Cardiac muscle cell (in vitro differentiated cells and primary cell): Measurements from ENCODE around the gene MYOD1. TPM values are rescaled to one million over a fixed set of nuclear protein-coding genes. Genes with fewer than 3 reads are reported as not detected.
A peak's percentile ranks its signal among the peaks of the same experiment; 100 is the strongest.

Experiments
- DNase-seq, 2 donors: peaks; one replicate each; pipeline versions ENCODE4 v3.0.0 to v3.0.0-alpha.2; 2010 to 2017; ENCODE audit warnings: low read depth in 1 of 2, low spot score in 1 of 2
- H3K27ac ChIP-seq: fragments of 200-600 bp; sonication (generic); 2 replicates; pipeline ENCODE4 v1.5.1; 2016
- H3K27me3 ChIP-seq: fragments of 200-600 bp; sonication (generic); 2 replicates; pipeline ENCODE4 v1.6.0; 2016; ENCODE audit warnings: control low read depth
- H3K36me3 ChIP-seq: fragments of 200-600 bp; sonication (generic); 2 replicates; pipeline ENCODE4 v1.5.1; 2016; ENCODE audit warnings: control low read depth
- H3K4me1 ChIP-seq: fragments of 200-600 bp; sonication (generic); 2 replicates; pipeline ENCODE4 v1.8.1; 2017; ENCODE audit warnings: low read depth, mild to moderate bottlenecking, mixed run types
- H3K4me3 ChIP-seq: fragments of 200-600 bp; sonication (generic); 2 replicates; pipeline ENCODE4 v1.5.1; 2016; ENCODE audit warnings: mild to moderate bottlenecking
- H3K9me3 ChIP-seq: fragments of 200-600 bp; sonication (generic); 2 replicates; pipeline ENCODE4 v1.5.1; 2017; ENCODE audit warnings: low read depth, mild to moderate bottlenecking, control low read depth
- polyA plus RNA-seq: library from polyadenylated mRNA; unstranded; fragments of >200 nt; fragmentation: Nextera tagmentation; extraction: Ambion mirVana; gene quantifications from 2 replicates; pipeline ENCODE4 v1.2.1, GENCODE V29; 2016
- total RNA-seq: library from RNA; depleted of rRNA; stranded (reverse); fragments of >200 nt; gene quantifications from 2 replicates; pipeline ENCODE4 v1.2.3, GENCODE V29; 2016
- TF ChIP-seq, protein P1 (sequence below): IDR thresholded peaks from 2 replicates; pipeline ENCODE4 v1.5.1; 2012; ENCODE audit warnings: low read depth, mild to moderate bottlenecking, low read length

MYOD1 gene
- total and polyA plus RNA-seq, 2 experiments from 2014 or later: not detected

DNA sequence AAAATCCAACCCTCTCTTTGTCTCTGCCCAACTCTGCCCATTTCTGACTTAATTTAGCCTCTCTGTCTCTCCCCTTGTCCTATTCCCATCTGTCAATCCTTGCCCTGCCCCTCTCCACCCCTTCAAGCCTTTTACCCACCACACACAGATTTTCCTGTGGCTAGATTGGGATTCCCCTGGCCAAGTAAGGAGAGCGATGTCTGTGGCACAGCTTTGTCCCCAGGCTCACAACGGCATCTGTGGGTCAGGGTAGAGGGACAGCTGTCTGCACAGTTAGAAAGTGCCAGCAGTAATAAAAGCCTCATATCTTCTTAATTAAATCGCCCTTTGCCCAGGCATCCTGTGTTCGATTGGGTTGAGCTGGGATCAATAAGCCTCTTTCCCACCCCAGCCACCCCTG lies 13.9 kb downstream of the MYOD1 start:
- H3K27me3 ChIP-seq: peaks cover 64% of the 10 kb centered on the region
- no peak for DNase-seq
- TF ChIP-seq, protein P1, sequence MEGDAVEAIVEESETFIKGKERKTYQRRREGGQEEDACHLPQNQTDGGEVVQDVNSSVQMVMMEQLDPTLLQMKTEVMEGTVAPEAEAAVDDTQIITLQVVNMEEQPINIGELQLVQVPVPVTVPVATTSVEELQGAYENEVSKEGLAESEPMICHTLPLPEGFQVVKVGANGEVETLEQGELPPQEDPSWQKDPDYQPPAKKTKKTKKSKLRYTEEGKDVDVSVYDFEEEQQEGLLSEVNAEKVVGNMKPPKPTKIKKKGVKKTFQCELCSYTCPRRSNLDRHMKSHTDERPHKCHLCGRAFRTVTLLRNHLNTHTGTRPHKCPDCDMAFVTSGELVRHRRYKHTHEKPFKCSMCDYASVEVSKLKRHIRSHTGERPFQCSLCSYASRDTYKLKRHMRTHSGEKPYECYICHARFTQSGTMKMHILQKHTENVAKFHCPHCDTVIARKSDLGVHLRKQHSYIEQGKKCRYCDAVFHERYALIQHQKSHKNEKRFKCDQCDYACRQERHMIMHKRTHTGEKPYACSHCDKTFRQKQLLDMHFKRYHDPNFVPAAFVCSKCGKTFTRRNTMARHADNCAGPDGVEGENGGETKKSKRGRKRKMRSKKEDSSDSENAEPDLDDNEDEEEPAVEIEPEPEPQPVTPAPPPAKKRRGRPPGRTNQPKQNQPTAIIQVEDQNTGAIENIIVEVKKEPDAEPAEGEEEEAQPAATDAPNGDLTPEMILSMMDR: no peak
- no peak overlapping the region for H3K4me3 ChIP-seq
- no peaks in the 10 kb centered on the region for H3K36me3 ChIP-seq
- H3K27ac ChIP-seq: no peak overlapping the region
- H3K9me3 ChIP-seq: no peaks in the 10 kb centered on the region
- H3K4me1 ChIP-seq: no peaks in the 10 kb centered on the region

DNA sequence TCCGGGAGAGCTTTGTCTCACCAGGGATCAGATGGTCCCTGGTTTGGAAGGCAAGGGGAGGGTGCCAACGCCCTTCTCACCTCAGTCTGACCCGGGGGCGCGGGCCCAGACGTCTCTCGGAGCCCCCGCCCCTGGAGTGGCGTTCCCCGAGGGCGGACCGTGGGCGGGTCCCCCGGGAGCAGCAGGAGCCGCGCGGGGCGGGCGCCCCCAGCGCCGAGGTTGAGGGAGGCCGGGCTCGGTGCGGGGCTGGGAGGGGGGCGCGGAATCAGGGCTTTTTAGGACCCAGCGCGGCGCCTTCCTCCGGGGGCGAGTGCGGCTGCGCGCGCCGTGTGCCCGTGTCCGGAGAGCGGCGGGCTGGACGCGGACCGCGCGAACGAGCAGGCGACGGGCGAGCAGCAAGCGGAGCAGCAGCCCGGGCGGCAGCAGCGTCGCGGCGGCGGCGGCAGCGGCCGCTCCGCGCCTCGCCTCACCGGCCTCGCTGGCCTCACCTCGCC lies 15.1 kb downstream of the MYOD1 start, which contains the start of gene KCNC1:
TSS of gene KCNC1 (plus strand) at position 364 of the 494 bp plus-strand sequence. CDS start 1,222 bp downstream, outside the sequence.
- DNase-seq: peak; percentile 55 to 82
- H3K9me3 ChIP-seq: no peaks in the 10 kb centered on the region
- peak within 1 kb of the TSS; percentile 37 for H3K4me3 ChIP-seq
- TF ChIP-seq, protein P1: no peak
- H3K36me3 ChIP-seq: no peaks in the 10 kb centered on the region
- peaks cover 60% of the 10 kb centered on the region for H3K27me3 ChIP-seq
- H3K27ac ChIP-seq: no peak within 1 kb of the TSS
- H3K4me1 ChIP-seq: peaks cover 5% of the 10 kb centered on the region

DNA sequence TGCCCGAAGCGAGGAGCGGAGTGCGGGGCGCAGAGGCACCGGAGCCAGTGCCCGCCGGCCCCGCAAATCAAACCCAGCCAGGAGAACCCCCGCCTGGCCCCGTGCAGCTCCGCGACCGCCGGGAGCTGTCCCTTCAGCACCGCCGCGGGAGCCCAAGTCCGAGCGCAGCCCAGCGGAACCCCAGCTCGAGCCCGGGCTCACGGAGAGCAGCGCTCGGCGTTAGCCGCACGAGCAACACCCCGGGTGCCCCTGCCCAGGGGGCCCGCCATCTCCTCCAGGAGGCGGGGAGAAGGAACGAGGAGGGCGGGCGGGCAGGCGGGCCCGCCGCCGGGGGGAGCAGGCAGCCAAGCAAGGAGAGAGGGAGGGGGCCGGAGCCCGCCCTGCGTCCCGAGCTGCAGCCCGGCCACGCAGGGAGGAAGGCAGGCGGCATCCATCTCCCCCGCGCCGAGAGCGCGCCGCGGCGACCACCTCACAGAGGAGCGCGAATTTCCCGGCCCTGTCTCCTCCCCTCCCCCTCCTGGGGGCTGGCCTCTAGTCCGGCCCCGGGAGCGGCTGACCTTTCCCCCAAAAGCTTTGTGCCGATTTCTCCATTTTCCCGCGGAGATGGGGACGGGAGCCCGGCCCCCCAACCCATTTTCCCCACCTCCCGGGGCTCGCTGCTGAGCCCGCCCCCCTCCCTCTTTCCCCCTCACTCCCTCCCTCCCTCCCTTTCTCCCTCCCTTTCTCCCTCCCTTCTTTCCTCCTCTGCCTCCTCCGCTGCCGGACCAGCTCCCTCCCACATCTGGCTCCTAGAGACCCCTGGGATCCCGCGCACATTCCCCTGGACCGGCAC lies 15.8 kb downstream of the MYOD1 start:
- no peak overlapping the region for H3K27ac ChIP-seq
- peaks cover 53% of the 10 kb centered on the region for H3K27me3 ChIP-seq
- TF ChIP-seq, protein P1: no peak

DNA sequence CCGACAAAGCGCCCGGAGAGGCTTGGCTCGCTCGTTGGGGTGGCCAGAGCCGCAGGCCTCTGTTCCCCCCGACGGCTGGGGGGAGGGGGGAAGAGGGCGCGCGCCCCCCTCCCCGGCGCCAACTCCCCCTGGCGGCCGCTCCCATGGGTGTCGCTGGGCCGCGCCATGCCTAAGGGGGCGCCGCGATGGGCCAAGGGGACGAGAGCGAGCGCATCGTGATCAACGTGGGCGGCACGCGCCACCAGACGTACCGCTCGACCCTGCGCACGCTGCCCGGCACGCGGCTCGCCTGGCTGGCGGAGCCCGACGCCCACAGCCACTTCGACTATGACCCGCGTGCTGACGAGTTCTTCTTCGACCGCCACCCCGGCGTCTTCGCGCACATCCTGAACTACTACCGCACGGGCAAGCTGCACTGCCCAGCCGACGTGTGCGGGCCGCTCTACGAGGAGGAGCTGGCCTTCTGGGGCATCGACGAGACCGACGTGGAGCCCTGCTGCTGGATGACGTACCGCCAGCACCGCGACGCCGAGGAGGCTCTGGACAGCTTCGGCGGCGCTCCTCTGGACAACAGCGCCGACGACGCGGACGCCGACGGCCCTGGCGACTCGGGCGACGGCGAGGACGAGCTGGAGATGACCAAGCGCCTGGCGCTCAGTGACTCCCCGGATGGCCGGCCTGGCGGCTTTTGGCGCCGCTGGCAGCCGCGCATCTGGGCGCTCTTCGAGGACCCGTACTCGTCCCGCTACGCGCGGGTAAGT lies 16.6 kb downstream of the MYOD1 start:
- no peak for DNase-seq
- no peak overlapping the region for H3K27ac ChIP-seq
- H3K27me3 ChIP-seq: peaks cover 53% of the 10 kb centered on the region
- no peaks in the 10 kb centered on the region for H3K36me3 ChIP-seq
- peaks cover 5% of the 10 kb centered on the region for H3K4me1 ChIP-seq
- no peaks in the 10 kb centered on the region for H3K9me3 ChIP-seq
- no peak overlapping the region for H3K4me3 ChIP-seq
- TF ChIP-seq, protein P1: peak; percentile 27

More for the DNA sequence above, 15.8 kb downstream of the MYOD1 start:
- DNase-seq: peak; percentile 82 to 94
- peaks cover 5% of the 10 kb centered on the region for H3K4me1 ChIP-seq
- H3K4me3 ChIP-seq: peak overlapping the region; percentile 37
- no peaks in the 10 kb centered on the region for H3K36me3 ChIP-seq
- H3K9me3 ChIP-seq: no peaks in the 10 kb centered on the region

DNA sequence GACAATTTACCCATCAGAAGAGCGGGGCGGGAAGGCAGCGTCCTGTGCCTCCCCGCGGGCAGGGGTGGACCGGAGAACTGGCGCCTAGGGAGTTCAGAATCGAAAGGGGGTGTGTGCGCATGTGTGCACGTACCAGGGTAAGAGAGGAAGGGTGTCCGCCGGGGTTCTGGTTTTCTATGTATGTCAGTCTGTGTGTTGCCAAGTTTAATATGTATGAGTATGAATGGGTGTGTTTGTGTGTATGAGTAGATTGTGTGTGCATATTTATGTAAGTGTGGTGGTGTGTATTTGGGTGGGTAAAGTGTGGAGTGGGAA lies 17.2 kb downstream of the MYOD1 start:
- Histone ChIP-seq H3K36me3 (no peaks in the 10 kb centered on the region), H3K27ac (no peak overlapping the region), H3K4me1 (peaks cover 5% of the 10 kb centered on the region), H3K4me3 (no peak overlapping the region), H3K9me3 (no peaks in the 10 kb centered on the region), H3K27me3 (peaks cover 53% of the 10 kb centered on the region)
- TF ChIP-seq, protein P1: no peak
- DNase-seq: no peak
